Stimulated activated CD4-positive, alpha-beta T cell treated with anti-CD3 and anti-CD28 coated beads, TNF-alpha, amount 100 ng/mL, for 24 hours (primary cell): ENCODE results near the gene NTNG1.

Source experiments
- DNase-seq, 3 experiments: peaks; one replicate each; pipeline ENCODE4 v3.0.0-alpha.2; 2020; ENCODE audit warnings: low read depth in 3 of 3

Gene NTNG1

GRCh38 chr1:107501081-107501605, 360.3 kb downstream of the NTNG1 start:
- no peak for DNase-seq

GRCh38 chr1:107510347-107510746, 369.5 kb downstream of the NTNG1 start:
- no peak for DNase-seq

- no peak for DNase-seq
Observed at GRCh38 chr1:107512836-107513235, 372.0 kb downstream of the NTNG1 start.

GRCh38 chr1:107514841-107515240, 374.0 kb downstream of the NTNG1 start:
- DNase-seq: no peak

- DNase-seq: no peak
Observed at GRCh38 chr1:107515702-107516101, 374.9 kb downstream of the NTNG1 start.

GRCh38 chr1:107523061-107523460, 382.2 kb downstream of the NTNG1 start:
- DNase-seq: no peak

- DNase-seq: no peak
Observed at GRCh38 chr1:107523736-107524135, 382.9 kb downstream of the NTNG1 start.

- DNase-seq: no peak
Observed at GRCh38 chr1:107524301-107524700, 383.5 kb downstream of the NTNG1 start.

- DNase-seq: no peak
Observed at GRCh38 chr1:107525145-107525544, 384.3 kb downstream of the NTNG1 start.

GRCh38 chr1:107525961-107526360, 385.1 kb downstream of the NTNG1 start:
- no peak for DNase-seq

- DNase-seq: no peak
Observed at GRCh38 chr1:107526524-107527198, 385.8 kb downstream of the NTNG1 start.

GRCh38 chr1:107529511-107530149, 388.8 kb downstream of the NTNG1 start:
- no peak for DNase-seq

GRCh38 chr1:107530543-107530942, 389.7 kb downstream of the NTNG1 start:
- DNase-seq: no peak

GRCh38 chr1:107531065-107531908, 390.4 kb downstream of the NTNG1 start:
- no peak for DNase-seq

GRCh38 chr1:107532318-107532717, 391.5 kb downstream of the NTNG1 start:
- no peak for DNase-seq
